ENCODE measurements around the gene DNHD1. TPM values are rescaled to one million over a fixed set of nuclear protein-coding genes. Genes with fewer than 3 reads are reported as not detected.
A peak's percentile ranks its signal among the peaks of the same experiment; 100 is the strongest.

DNHD1 gene
- total and polyA plus RNA-seq, 2 experiments from 2014 or later: 3.6 to 9.6 TPM

GRCh38 chr11:6481012-6481923 lies 15.8 kb upstream of the DNHD1 start, which contains the start of the genes ARFIP2 and TIMM10B (continued):
- TF ChIP-seq REST (IDR thresholded peaks at IDR 0.05; ENCODE audit: unreplicated experiment): no peak
- TF ChIP-seq JUNB (IDR thresholded peaks at IDR 0.05; ENCODE audit: unreplicated experiment): no peak
- TF ChIP-seq EZH2phosphoT487 (IDR thresholded peaks at IDR 0.05; ENCODE audit: unreplicated experiment): no peak
- TF ChIP-seq POLR2AphosphoS5 (IDR thresholded peaks at IDR 0.05; ENCODE audit: low read depth): peak; percentile 96
- TF ChIP-seq ZNF331 (CRISPR knock-in tag; IDR thresholded peaks at IDR 0.05; ENCODE audit: low read depth): no peak
- TF ChIP-seq CTCF (conservative IDR thresholded peaks at IDR 0.05; ENCODE audit: low read depth in 2 of 2): no peak
- no peak for TF ChIP-seq EZH2 (IDR thresholded peaks at IDR 0.05; ENCODE audit: low read depth, unreplicated experiment)

- peak overlapping the region; percentile 95 for H3K4me3 ChIP-seq
- Mint-ChIP-seq H3K27me3 (ENCODE audit: insufficient read depth, low read depth, poor library complexity) (peaks cover 9% of the 10 kb centered on the region), H3K4me1 (peaks cover 12% of the 10 kb centered on the region), H3K36me3 (ENCODE audit: low read depth) (peaks cover 45% of the 10 kb centered on the region), H3K27ac (peak overlapping the region; percentile 99), H3K4me3 (peak overlapping the region; percentile 99), H3K9me3 (no peaks in the 10 kb centered on the region; the same call in 2 of the 3 replicates)
- H3K9me2 ChIP-seq (ENCODE audit: insufficient read depth): no peaks in the 10 kb centered on the region
- no peak for DNase-seq (ENCODE audit: low spot score)
- peaks cover 13% of the 10 kb centered on the region; the same call in 1 of the 2 replicates for H3F3A ChIP-seq (replicated peaks; ENCODE audit: low read depth)
- peak overlapping the region; percentile 44; the same call in 1 of the 2 replicates for H2AFZ ChIP-seq
- peak; percentile 14 for ATAC-seq
- peaks cover 49% of the 10 kb centered on the region for H3K79me2 ChIP-seq (replicated peaks; ENCODE audit: insufficient read depth)
- peaks cover 14% of the 10 kb centered on the region for H4K20me1 ChIP-seq (replicated peaks; ENCODE audit: insufficient read depth)
- H3K4me2 ChIP-seq: peak overlapping the region; percentile 97
- H3K27ac ChIP-seq (ENCODE audit: low read depth): peak overlapping the region; percentile 93
- H3K36me3 ChIP-seq (ENCODE audit: insufficient read depth): peaks cover 40% of the 10 kb centered on the region
- no peaks in the 10 kb centered on the region for H3K27me3 ChIP-seq (ENCODE audit: insufficient read depth)
- H3K4me1 ChIP-seq (ENCODE audit: insufficient read depth): 0 out of 2 replicates have a peak, but pooled peaks cover 6% of the 10 kb centered on the region
- TF ChIP-seq EZH2phosphoT487 (IDR thresholded peaks at IDR 0.05; ENCODE audit: unreplicated experiment) (no peak), JUNB (IDR thresholded peaks at IDR 0.05; ENCODE audit: unreplicated experiment) (no peak), ETS1 (IDR thresholded peaks at IDR 0.05) (no peak), EZH2 (IDR thresholded peaks at IDR 0.05; ENCODE audit: low read depth, unreplicated experiment) (no peak), STAT1 (IDR thresholded peaks at IDR 0.05; ENCODE audit: unreplicated experiment) (no peak), CREB1 (CRISPR knock-in tag; IDR thresholded peaks at IDR 0.05; ENCODE audit: low read depth) (no peak), ZNF114 (CRISPR knock-in tag; IDR thresholded peaks at IDR 0.05) (no peak), NANOG (IDR thresholded peaks at IDR 0.05; ENCODE audit: borderline replicate concordance) (no peak), CTCF (conservative IDR thresholded peaks at IDR 0.05; ENCODE audit: low read depth in 2 of 2) (no peak), ZNF331 (CRISPR knock-in tag; IDR thresholded peaks at IDR 0.05; ENCODE audit: low read depth) (no peak), POLR2AphosphoS5 (IDR thresholded peaks at IDR 0.05; ENCODE audit: low read depth) (no peak)
Measured at GRCh38 chr11:6481924-6482275, 15.2 kb upstream of the DNHD1 start.
